GM10266 (cell line): Measurements from ENCODE around the gene B4GALNT4.

Experiments used
- DNase-seq: peaks from one replicate; pipeline ENCODE4 v3.0.0; 2012; ENCODE audit errors: extremely low spot score
- TF ChIP-seq, protein P1 (sequence below): IDR thresholded peaks from 2 replicates; pipeline ENCODE4 v1.5.1; 2012; ENCODE audit warnings: mild to moderate bottlenecking, low read depth; ENCODE audit not compliant: control insufficient read depth, insufficient read depth; ENCODE audit errors: missing control alignments

Gene B4GALNT4

DNA sequence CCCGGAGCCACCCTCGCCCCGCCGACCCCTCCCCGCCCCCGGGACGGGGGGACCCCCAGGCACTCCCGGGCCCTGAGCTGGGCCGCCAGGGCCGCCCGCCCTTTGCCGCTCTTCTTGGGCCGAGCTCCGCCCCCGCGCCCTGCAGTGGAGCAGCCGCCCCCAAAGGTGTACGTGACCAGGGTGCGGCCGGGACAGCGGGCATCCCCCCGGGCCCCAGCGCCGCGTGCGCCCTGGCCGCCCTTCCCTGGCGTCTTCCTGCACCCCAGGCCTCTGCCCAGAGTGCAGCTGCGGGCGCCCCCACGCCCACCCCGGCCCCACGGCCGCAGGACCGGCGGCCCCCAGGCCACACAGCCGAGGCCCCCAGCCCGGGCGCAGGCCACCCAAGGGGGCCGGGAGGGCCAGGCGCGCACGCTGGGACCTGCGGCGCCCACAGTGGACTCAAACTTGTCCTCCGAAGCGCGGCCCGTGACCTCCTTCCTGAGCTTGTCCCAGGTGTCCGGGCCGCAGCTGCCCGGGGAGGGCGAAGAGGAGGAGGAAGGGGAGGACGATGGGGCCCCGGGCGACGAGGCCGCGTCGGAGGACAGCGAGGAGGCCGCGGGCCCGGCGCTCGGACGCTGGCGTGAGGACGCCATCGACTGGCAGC, 7.4 kb downstream of the B4GALNT4 start:
- no peak for DNase-seq
- TF ChIP-seq, protein P1, sequence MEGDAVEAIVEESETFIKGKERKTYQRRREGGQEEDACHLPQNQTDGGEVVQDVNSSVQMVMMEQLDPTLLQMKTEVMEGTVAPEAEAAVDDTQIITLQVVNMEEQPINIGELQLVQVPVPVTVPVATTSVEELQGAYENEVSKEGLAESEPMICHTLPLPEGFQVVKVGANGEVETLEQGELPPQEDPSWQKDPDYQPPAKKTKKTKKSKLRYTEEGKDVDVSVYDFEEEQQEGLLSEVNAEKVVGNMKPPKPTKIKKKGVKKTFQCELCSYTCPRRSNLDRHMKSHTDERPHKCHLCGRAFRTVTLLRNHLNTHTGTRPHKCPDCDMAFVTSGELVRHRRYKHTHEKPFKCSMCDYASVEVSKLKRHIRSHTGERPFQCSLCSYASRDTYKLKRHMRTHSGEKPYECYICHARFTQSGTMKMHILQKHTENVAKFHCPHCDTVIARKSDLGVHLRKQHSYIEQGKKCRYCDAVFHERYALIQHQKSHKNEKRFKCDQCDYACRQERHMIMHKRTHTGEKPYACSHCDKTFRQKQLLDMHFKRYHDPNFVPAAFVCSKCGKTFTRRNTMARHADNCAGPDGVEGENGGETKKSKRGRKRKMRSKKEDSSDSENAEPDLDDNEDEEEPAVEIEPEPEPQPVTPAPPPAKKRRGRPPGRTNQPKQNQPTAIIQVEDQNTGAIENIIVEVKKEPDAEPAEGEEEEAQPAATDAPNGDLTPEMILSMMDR = no peak

GRCh38 chr11:377174-377865, 8.0 kb downstream of the B4GALNT4 start:
- DNase-seq = no peak
- TF ChIP-seq, protein P1 = no peak

DNA sequence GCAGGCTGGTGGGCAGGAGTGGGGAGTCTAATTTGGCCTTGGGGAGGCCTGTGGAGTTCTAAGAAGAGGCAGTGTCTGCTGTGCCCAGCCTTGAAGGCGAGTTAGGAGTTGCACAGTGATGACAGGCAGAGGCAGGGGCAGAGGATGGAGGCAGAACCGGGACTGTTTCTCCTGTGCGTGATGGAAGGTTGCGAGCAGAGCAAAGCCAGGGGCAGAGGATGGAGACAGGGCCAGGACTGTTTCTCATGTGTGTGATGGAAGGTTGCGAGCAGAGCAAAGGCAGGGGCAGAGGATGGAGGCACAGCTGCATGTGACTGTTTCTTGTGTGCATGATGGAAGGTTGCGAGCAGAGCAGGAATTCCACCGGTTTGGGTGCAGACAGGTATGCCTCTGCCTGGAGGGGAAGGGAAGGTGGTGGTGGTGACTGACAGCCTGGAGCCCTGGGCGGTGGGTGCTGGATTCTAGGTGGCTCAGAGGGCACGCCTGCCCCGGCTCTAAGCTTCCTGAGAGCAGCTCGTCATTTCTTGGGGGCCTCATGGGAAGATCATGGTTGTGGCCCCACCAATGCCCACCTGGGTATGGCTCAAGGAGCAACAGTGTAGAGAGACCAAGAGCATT, 8.7 kb downstream of the B4GALNT4 start:
- TF ChIP-seq, protein P1 = no peak
- no peak for DNase-seq

GRCh38 chr11:379205-380094, 10.2 kb downstream of the B4GALNT4 start:
- DNase-seq = no peak

DNA sequence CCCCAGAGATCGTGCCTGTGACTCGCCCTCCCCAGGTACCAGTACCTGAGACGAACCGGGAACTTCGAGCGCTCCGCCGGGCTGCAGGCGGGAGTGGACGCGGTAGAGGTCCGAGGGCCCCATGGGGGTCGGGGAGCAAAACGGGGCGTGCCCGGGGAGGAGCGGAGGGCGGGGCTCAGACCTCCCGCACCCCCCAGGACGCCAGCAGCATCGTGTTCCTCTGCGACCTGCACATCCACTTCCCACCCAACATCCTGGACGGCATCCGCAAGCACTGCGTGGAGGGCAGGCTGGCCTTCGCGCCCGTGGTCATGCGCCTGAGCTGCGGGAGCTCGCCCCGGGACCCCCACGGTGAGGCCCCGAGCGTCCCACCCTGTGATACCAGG, 10.8 kb downstream of the B4GALNT4 start:
- TF ChIP-seq, protein P1 = no peak
- DNase-seq = no peak

More at GRCh38 chr11:379205-380094, 10.2 kb downstream of the B4GALNT4 start:
- TF ChIP-seq, protein P1 = no peak

DNA sequence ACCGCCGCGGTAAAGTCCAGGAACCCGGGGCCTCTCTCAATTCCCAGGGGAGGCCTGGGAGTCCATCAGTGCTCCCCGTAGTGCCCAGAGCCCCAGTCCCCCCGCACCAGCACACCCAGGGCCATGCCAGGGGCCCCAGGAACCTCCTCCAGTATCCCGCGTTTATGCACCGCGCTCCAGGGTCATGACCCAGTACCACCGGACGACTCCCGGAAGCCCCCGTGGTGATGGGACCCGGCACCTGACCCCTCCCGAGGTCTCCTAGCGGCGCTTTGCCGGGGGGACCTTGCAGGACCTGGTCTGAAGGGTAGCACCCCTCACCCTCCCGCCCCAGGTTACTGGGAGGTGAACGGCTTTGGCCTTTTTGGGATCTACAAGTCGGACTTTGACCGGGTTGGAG, 11.2 kb downstream of the B4GALNT4 start:
- TF ChIP-seq, protein P1 = no peak
- no peak for DNase-seq
